Mesendoderm (in vitro differentiated cells): ENCODE measurements around the gene E2F2.

ENCODE experiments used
- DNase-seq: peaks from one replicate; pipeline ENCODE4 v3.0.0; 2013
- H2AK5ac ChIP-seq: 2 replicates; pipeline ENCODE4 v1.6.1; 2013; ENCODE audit warnings: low read length, inconsistent platforms
- H2BK120ac ChIP-seq: 2 replicates; pipeline ENCODE4 v1.6.1; 2013; ENCODE audit warnings: low read depth, mild to moderate bottlenecking, low read length, moderate library complexity, mixed read lengths
- H2BK15ac ChIP-seq: replicated peaks from 2 replicates; pipeline ENCODE4 v1.6.1; 2013; ENCODE audit warnings: low read depth, mild to moderate bottlenecking, moderate library complexity
- H2BK5ac ChIP-seq: 2 replicates; pipeline ENCODE4 v1.6.1; 2013; ENCODE audit warnings: low read length, inconsistent platforms
- H3K18ac ChIP-seq: 2 replicates; pipeline ENCODE4 v1.6.1; 2013; ENCODE audit warnings: mild to moderate bottlenecking, low read length, mixed read lengths
- H3K23ac ChIP-seq: one replicate; pipeline ENCODE4 v1.6.1; 2013; ENCODE audit warnings: low read length
- H3K27ac ChIP-seq: 2 replicates; pipeline ENCODE4 v1.5.1; 2013; ENCODE audit warnings: low read depth, mild to moderate bottlenecking, inconsistent platforms, low read length, moderate library complexity
- H3K27me3 ChIP-seq: 2 replicates; pipeline ENCODE4 v1.6.1; 2013; ENCODE audit warnings: low read length, control low read depth, mild to moderate bottlenecking, inconsistent platforms; ENCODE audit not compliant: insufficient read depth, poor library complexity
- H3K36me3 ChIP-seq: 2 replicates; pipeline ENCODE4 v1.6.1; 2013; ENCODE audit warnings: low read length, inconsistent platforms; ENCODE audit not compliant: control insufficient read depth, insufficient read depth
- H3K4ac ChIP-seq: one replicate; pipeline ENCODE4 v1.6.1; 2013; ENCODE audit warnings: low read depth, mild to moderate bottlenecking, low read length, moderate library complexity
- H3K4me1 ChIP-seq: 2 replicates; pipeline ENCODE4 v1.6.1; 2013; ENCODE audit warnings: low read depth, low read length, inconsistent platforms; ENCODE audit not compliant: control insufficient read depth
- H3K4me2 ChIP-seq: 2 replicates; pipeline ENCODE4 v1.6.1; 2013; ENCODE audit warnings: low read length
- H3K4me3 ChIP-seq: 2 replicates; pipeline ENCODE4 v1.5.1; 2013; ENCODE audit warnings: mild to moderate bottlenecking, low read length
- H3K56ac ChIP-seq: one replicate; pipeline ENCODE4 v1.6.1; 2013; ENCODE audit warnings: low read length
- H3K79me1 ChIP-seq: 2 replicates; pipeline ENCODE4 v1.6.1; 2013; ENCODE audit warnings: low read length, inconsistent platforms
- H3K79me2 ChIP-seq: 2 replicates; pipeline ENCODE4 v1.6.1; 2013; ENCODE audit warnings: mild to moderate bottlenecking, low read length; ENCODE audit not compliant: control insufficient read depth, insufficient read depth
- H3K9ac ChIP-seq: 2 replicates; pipeline ENCODE4 v1.6.1; 2013; ENCODE audit warnings: low read length, inconsistent platforms
- H4K5ac ChIP-seq: one replicate; pipeline ENCODE4 v1.6.1; 2013; ENCODE audit warnings: low read length
- H4K8ac ChIP-seq: one replicate; pipeline ENCODE4 v1.6.1; 2013; ENCODE audit warnings: low read depth, mild to moderate bottlenecking, control low read depth, low read length, moderate library complexity
- WGBS: extraction: QIAGEN DNeasy Blood & Tissue Kit; methylation state at CpG from one replicate; pipeline ENCODE4 v1.1.7; 2013; ENCODE audit warnings: low lambda C conversion rate, missing lambda C conversion rate; ENCODE audit not compliant: insufficient coverage; ENCODE audit errors: extremely low coverage; 5-methylcytosine and 5-hydroxymethylcytosine counted together

Gene E2F2

GRCh38 chr1:23462766-23463165, 68.3 kb downstream of the E2F2 start:
- Histone ChIP-seq H3K56ac (no peak overlapping the region), H4K8ac (no peak overlapping the region), H3K9ac (no peak overlapping the region), H2BK15ac (no peak overlapping the region), H3K23ac (no peak overlapping the region), H3K4me1 (no peaks in the 10 kb centered on the region), H2BK120ac (no peak overlapping the region), H3K79me2 (peaks cover 6% of the 10 kb centered on the region), H3K4ac (no peak overlapping the region), H3K4me3 (no peak overlapping the region), H3K18ac (no peak overlapping the region), H3K27me3 (no peaks in the 10 kb centered on the region), H2BK5ac (no peak overlapping the region), H2AK5ac (no peak overlapping the region), H4K5ac (no peak overlapping the region), H3K79me1 (peaks cover 14% of the 10 kb centered on the region), H3K4me2 (no peak overlapping the region), H3K36me3 (peaks cover 3% of the 10 kb centered on the region), H3K27ac (no peak overlapping the region)
- no CpG with 5 or more reads among the region's 2 CpGs for WGBS
- DNase-seq, result no peak

GRCh38 chr1:23461050-23461449, 70.0 kb downstream of the E2F2 start:
- Histone ChIP-seq H3K18ac (no peak overlapping the region), H3K4me2 (no peak overlapping the region), H3K23ac (no peak overlapping the region), H4K5ac (no peak overlapping the region), H3K4me1 (no peaks in the 10 kb centered on the region), H2BK15ac (no peak overlapping the region), H3K4ac (no peak overlapping the region), H4K8ac (no peak overlapping the region), H3K27ac (no peak overlapping the region), H3K56ac (no peak overlapping the region), H3K9ac (no peak overlapping the region), H3K79me1 (peaks cover 15% of the 10 kb centered on the region), H3K79me2 (peaks cover 2% of the 10 kb centered on the region), H2BK120ac (no peak overlapping the region), H3K36me3 (peaks cover 3% of the 10 kb centered on the region), H3K27me3 (no peaks in the 10 kb centered on the region), H2BK5ac (no peak overlapping the region), H3K4me3 (no peak overlapping the region), H2AK5ac (no peak overlapping the region)
- WGBS, result no CpG with 5 or more reads among the region's 3 CpGs
- no peak for DNase-seq

- no peak overlapping the region for H3K27ac ChIP-seq
- no peak overlapping the region for H3K4me3 ChIP-seq
- no CpG with 5 or more reads among the region's 4 CpGs for WGBS
- H3K79me2 ChIP-seq, result peaks cover 2% of the 10 kb centered on the region
- no peak overlapping the region for H2AK5ac ChIP-seq
- no peak overlapping the region for H3K56ac ChIP-seq
- H3K4ac ChIP-seq, result no peak overlapping the region
- no peak overlapping the region for H3K23ac ChIP-seq
- H2BK120ac ChIP-seq, result no peak overlapping the region
- DNase-seq, result no peak
- H4K8ac ChIP-seq, result no peak overlapping the region
- no peaks in the 10 kb centered on the region for H3K4me1 ChIP-seq
- H3K18ac ChIP-seq, result no peak overlapping the region
- no peak overlapping the region for H2BK15ac ChIP-seq
- H3K36me3 ChIP-seq, result peaks cover 3% of the 10 kb centered on the region
- H2BK5ac ChIP-seq, result no peak overlapping the region
- H3K4me2 ChIP-seq, result no peak overlapping the region
- H3K79me1 ChIP-seq, result peaks cover 11% of the 10 kb centered on the region
- H4K5ac ChIP-seq, result no peak overlapping the region
- H3K27me3 ChIP-seq, result no peaks in the 10 kb centered on the region
- no peak overlapping the region for H3K9ac ChIP-seq
These were observed 70.5 kb downstream of the E2F2 start for GRCh38 chr1:23460519-23460918.

GRCh38 chr1:23459338-23459757, 71.7 kb downstream of the E2F2 start:
- Histone ChIP-seq H3K79me1 (peaks cover 11% of the 10 kb centered on the region), H3K56ac (no peak overlapping the region), H2BK15ac (no peak overlapping the region), H3K4ac (no peak overlapping the region), H3K27me3 (no peaks in the 10 kb centered on the region), H3K27ac (no peak overlapping the region), H3K4me1 (no peaks in the 10 kb centered on the region), H4K8ac (no peak overlapping the region), H3K9ac (no peak overlapping the region), H4K5ac (no peak overlapping the region), H3K36me3 (peaks cover 5% of the 10 kb centered on the region), H2AK5ac (no peak overlapping the region), H3K18ac (no peak overlapping the region), H3K79me2 (peaks cover 2% of the 10 kb centered on the region), H3K23ac (no peak overlapping the region), H3K4me2 (no peak overlapping the region), H2BK5ac (no peak overlapping the region), H3K4me3 (no peak overlapping the region), H2BK120ac (no peak overlapping the region)
- DNase-seq, result peak; percentile 63
- WGBS, result no CpG with 5 or more reads among the region's 2 CpGs
